Heart right ventricle (tissue), 16 donors: ENCODE data around the gene EGR2. TPM values are rescaled to one million over a fixed set of nuclear protein-coding genes. Genes with fewer than 3 reads are reported as not detected.

Experiments used
- ATAC-seq, 8 donors: fragments of 200-7000 bp; cut with Tn5 transposase; one replicate each; pipeline ENCODE4 v1.9.1; 2020; ENCODE audit warnings: mild to moderate bottlenecking in 8 of 8, moderate library complexity in 8 of 8, moderate number of reproducible peaks in 1 of 8
- DNase-seq, 2 donors: peaks; one replicate each; pipeline ENCODE4 v3.0.0-alpha.2; 2020
- H3K27ac ChIP-seq, 10 donors: fragments of 200-600 bp; sonication (generic) in 2 of 10; one replicate each; pipeline versions ENCODE4 v1.5.0 to v1.8.0; 2020 to 2022; ENCODE audit warnings: mild to moderate bottlenecking in 3 of 10
- H3K27me3 ChIP-seq, 7 donors: fragments of 200-600 bp; one replicate each; pipeline ENCODE4 v1.8.0; 2021 to 2022; ENCODE audit warnings: mild to moderate bottlenecking in 2 of 7
- H3K36me3 ChIP-seq, 9 donors: fragments of 200-600 bp; sonication (generic) in 1 of 9; one replicate each; pipeline versions ENCODE4 v1.5.0 to v1.8.0; 2020 to 2022; ENCODE audit warnings: mild to moderate bottlenecking in 2 of 9
- H3K4me1 ChIP-seq, 9 donors: fragments of 200-600 bp; sonication (generic) in 1 of 9; one replicate each; pipeline versions ENCODE4 v1.5.0 to v1.8.0; 2020 to 2022; ENCODE audit warnings: mild to moderate bottlenecking in 4 of 9
- H3K4me3 ChIP-seq, 10 donors: fragments of 200-600 bp; sonication (generic) in 2 of 10; one replicate each; pipeline versions ENCODE4 v1.5.0 to v1.8.0; 2020 to 2022; ENCODE audit warnings: mild to moderate bottlenecking in 7 of 10, moderate library complexity in 2 of 10
- H3K9me3 ChIP-seq, 11 donors: fragments of 200-600 bp in 10 of 11; sonication (generic) in 2 of 11; one replicate each; pipeline versions ENCODE4 v1.5.0 to v1.8.0; 2013 to 2022; ENCODE audit warnings: mild to moderate bottlenecking in 2 of 11, control low read depth in 1 of 11, moderate library complexity in 1 of 11
- WGBS, 2 donors: extraction: QIAGEN DNeasy Blood & Tissue Kit; methylation state at CpG; one replicate each; pipeline ENCODE4 v1.1.7; 2013; ENCODE audit warnings: inconsistent platforms in 1 of 2; 5-methylcytosine and 5-hydroxymethylcytosine counted together
- intact Hi-C, 10 donors: fragments of 100-400 bp; cut with DNase I; formaldehyde crosslinking; loops; one replicate each; pipeline versions ENCODE4 v1.11.1 to v1.14.2; 2022
- polyA plus RNA-seq, 2 donors: library from polyadenylated mRNA; stranded (reverse); fragments of 200-250 nt; gene quantifications; one replicate each; pipeline ENCODE4 v1.2.3, GENCODE V29; 2013
- total RNA-seq, 10 donors: library from RNA; stranded (reverse); fragmentation: NEBNext Ultra II Directional in 3 of 10; extraction: Animal tissue kit (Norgen Biotek cat#: 25700) in 3 of 10; gene quantifications; one replicate each; pipeline versions ENCODE4 v1.2.1 to v1.2.4, GENCODE V29; 2021 to 2023
- TF ChIP-seq, protein P1 (sequence below), 9 donors: fragments of 200-600 bp; sonication (generic) in 2 of 9; IDR thresholded peaks; one replicate each; pipeline versions ENCODE4 v1.5.0 to v1.8.0; 2021 to 2022; ENCODE audit warnings: antibody characterized with exemption in 9 of 9, mild to moderate bottlenecking in 5 of 9, moderate library complexity in 1 of 9
- donor health status: Arrhythmogenic right ventricular cardiomyopathy.
- donor health status: ischemic (EF 13 %, LVEDD 7.1; RV severe dilation, severe dysfunction).
- donor health status: healthy with polysubstance abuse.
- donor health status: DM: no; HTN: yes; CAD: no.
- donor health status: DM: no; HTN: no; CAD: no.
- donor health status: ischemic (EF 25% LVEDD 6.9; RV normal size, moderate dysfunction).
- donor health status: ischemic (EF 25% LVEDD 5.7; RV mildly dilated, moderate dysfunction).
- donor health status: healthy.
- donor health status: DM: yes; HTN: yes; CAD: no.
- donor health status: Ischemic cardiomyopathy.
- donor health status: ischemic (EF 35%, LVEDD 5.7; RV mildly dilated, moderate dysfunction).
- donor health status: nonischemic (EF 11% LVEDD 7.7; RV severe dilation, severe dysfunction).
- donor health status: DM: yes; HTN: yes; CAD: no.
- donor health status: PGD.
- donor health status: ischemic (EF 29% LVEDD 5.4; RV normal size, mild dysfunction).
- donor health status: nonischemic (EF 23%, LVEDD 6.1; RV moderate dilation, normal function).

The EGR2 gene
- total and polyA plus RNA-seq, 12 donors = 0.49 to 19.3 (median 2.9) TPM

DNA sequence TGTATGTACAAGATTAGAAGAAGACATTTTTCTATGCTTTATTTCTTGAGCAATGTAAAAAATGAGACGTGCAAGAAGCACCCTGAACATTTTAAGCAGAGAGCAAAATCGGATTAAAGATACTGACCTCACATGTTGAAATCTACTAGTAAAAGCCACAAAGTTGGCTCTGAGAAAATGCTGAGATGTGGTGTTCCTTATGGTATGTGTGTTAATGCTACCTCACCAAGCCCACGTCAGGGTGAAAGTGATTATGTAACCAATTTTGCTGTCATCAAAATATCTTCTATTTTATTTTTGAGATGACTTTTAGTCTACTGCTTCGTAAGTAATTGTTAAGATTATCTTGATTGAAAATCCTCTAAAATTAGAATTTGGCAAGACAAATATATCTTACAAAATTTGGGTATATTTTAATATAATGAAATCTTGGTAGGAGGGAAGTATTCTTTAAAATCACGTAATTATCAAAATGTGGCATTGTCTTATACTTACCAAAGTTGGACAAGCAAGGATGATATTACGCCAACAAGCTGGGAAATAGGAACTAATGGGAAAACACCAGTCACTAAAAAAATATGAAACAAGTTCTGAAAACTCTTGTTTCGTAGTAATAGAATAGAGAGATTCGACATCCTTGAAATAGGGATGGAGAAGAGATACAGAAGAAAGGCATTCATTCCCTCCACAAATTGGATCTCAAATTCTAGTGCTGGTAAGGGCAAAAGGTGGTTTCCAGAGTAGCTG is 5.8 kb downstream of the EGR2 start:
- intact Hi-C loops = loop anchor here in 7 of 10 donors (10.0 kb wide), 4 partner anchors 196 to 376 kb away; no protein-coding TSS in a partner anchor
- H3K9me3 ChIP-seq = no peaks in the 10 kb centered on the region
- no peak for ATAC-seq
- peaks cover 0 to 31% (median 0%) of the 10 kb centered on the region in 9 donors for H3K36me3 ChIP-seq
- TF ChIP-seq, protein P1, sequence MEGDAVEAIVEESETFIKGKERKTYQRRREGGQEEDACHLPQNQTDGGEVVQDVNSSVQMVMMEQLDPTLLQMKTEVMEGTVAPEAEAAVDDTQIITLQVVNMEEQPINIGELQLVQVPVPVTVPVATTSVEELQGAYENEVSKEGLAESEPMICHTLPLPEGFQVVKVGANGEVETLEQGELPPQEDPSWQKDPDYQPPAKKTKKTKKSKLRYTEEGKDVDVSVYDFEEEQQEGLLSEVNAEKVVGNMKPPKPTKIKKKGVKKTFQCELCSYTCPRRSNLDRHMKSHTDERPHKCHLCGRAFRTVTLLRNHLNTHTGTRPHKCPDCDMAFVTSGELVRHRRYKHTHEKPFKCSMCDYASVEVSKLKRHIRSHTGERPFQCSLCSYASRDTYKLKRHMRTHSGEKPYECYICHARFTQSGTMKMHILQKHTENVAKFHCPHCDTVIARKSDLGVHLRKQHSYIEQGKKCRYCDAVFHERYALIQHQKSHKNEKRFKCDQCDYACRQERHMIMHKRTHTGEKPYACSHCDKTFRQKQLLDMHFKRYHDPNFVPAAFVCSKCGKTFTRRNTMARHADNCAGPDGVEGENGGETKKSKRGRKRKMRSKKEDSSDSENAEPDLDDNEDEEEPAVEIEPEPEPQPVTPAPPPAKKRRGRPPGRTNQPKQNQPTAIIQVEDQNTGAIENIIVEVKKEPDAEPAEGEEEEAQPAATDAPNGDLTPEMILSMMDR (IDR thresholded peaks at IDR 0.05) = no peak
- WGBS, 2 donors = 91 to 95% methylated on average over 8 of the region's 8 CpGs
- no peak overlapping the region for H3K27ac ChIP-seq
- H3K27me3 ChIP-seq = peaks cover 0 to 23% (median 18%) of the 10 kb centered on the region in 7 donors
- DNase-seq = no peak
- H3K4me1 ChIP-seq = peaks cover 3 to 60% (median 42%) of the 10 kb centered on the region in 9 donors
- no peak overlapping the region for H3K4me3 ChIP-seq

DNA sequence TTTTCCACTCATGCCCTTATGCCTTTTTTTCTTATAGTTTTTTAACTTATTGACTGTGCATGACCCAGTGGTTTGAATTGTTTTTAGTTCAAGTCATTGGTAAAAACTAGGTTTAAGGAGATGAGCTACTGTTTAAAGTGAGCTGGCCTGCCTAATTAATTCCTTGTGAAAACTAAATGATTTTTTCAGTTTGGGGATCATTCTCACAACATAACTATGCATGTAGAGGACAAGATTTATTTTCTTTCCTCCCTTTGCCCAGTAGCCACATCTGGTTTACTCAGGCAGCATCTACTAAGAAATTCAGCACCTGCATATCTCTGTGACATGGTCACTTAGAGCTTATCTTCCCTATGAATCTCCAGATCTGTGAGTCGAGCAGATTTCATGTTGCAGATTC is 9.9 kb downstream of the EGR2 start:
- ATAC-seq (no peak), DNase-seq (no peak)
- intact Hi-C loops = loop anchor here in 2 of 10 donors (2.0 to 10.0 kb wide), 2 partner anchors 35 to 51 kb away; no protein-coding TSS in a partner anchor
- H3K36me3 ChIP-seq = peaks cover 0 to 25% (median 0%) of the 10 kb centered on the region in 9 donors
- no peaks in the 10 kb centered on the region for H3K9me3 ChIP-seq
- H3K27me3 ChIP-seq = no peaks in the 10 kb centered on the region
- 8 to 9% methylated on average over 1 of the region's 1 CpG for WGBS, 2 donors
- TF ChIP-seq, protein P1 (IDR thresholded peaks at IDR 0.05) = no peak
- H3K4me1 ChIP-seq = peaks cover 3 to 58% (median 41%) of the 10 kb centered on the region in 9 donors
- H3K4me3 ChIP-seq = peak overlapping the region; percentile 64 to 91 (median 84)
- H3K27ac ChIP-seq = peak overlapping the region in 7 of 10 donors; percentile 85 to 98 (median 96)

GRCh38 chr10:62805231-62806099 is 10.7 kb downstream of the EGR2 start:
- ATAC-seq = peak in 7 of 8 donors; percentile 17 to 61 (median 31)
- TF ChIP-seq, protein P1 (IDR thresholded peaks at IDR 0.05) = no peak
- WGBS, 2 donors = 3 to 4% methylated on average over 77 of the region's 77 CpGs
- DNase-seq = peak; percentile 17 to 32
- Histone ChIP-seq H3K9me3 (no peaks in the 10 kb centered on the region), H3K27me3 (no peaks in the 10 kb centered on the region), H3K4me1 (peaks cover 3 to 58% (median 41%) of the 10 kb centered on the region in 9 donors), H3K4me3 (peak overlapping the region; percentile 64 to 91 (median 84)), H3K36me3 (peaks cover 0 to 25% (median 0%) of the 10 kb centered on the region in 9 donors), H3K27ac (peak overlapping the region; percentile 85 to 99 (median 96))
- intact Hi-C loops = loop anchor here in 2 of 10 donors (2.0 to 10.0 kb wide), 2 partner anchors 35 to 51 kb away; no protein-coding TSS in a partner anchor
